ENCODE measurements around the gene CLEC20A. TPM values are rescaled to one million over a fixed set of nuclear protein-coding genes. Genes with fewer than 3 reads are reported as not detected.
"Not testable (repeated sequence)": the region's sequence is repeated elsewhere in the genome, so short reads cannot be mapped to it uniquely, and the experiment has no call there.

CLEC20A gene
- total RNA-seq, 1 donor from 2014 or later, result not detected

- no peak for DNase-seq (ENCODE audit: low spot score)
Measured at GRCh38 chr1:178529364-178530036, 32.7 kb upstream of the CLEC20A start.

- DNase-seq (ENCODE audit: low spot score), result no peak
Measured at GRCh38 chr1:178528953-178529335, 32.2 kb upstream of the CLEC20A start.

GRCh38 chr1:178528228-178528952 lies 31.6 kb upstream of the CLEC20A start:
- no peak for DNase-seq (ENCODE audit: low spot score)

GRCh38 chr1:178527117-178527516 lies 30.4 kb upstream of the CLEC20A start:
- DNase-seq (ENCODE audit: low spot score), result no peak

GRCh38 chr1:178521241-178521640 lies 24.5 kb upstream of the CLEC20A start:
- DNase-seq (ENCODE audit: low spot score), result no peak

GRCh38 chr1:178520803-178521202 lies 24.0 kb upstream of the CLEC20A start:
- no peak for DNase-seq (ENCODE audit: low spot score)

- peak; percentile 44 for DNase-seq (ENCODE audit: low spot score)
Measured at GRCh38 chr1:178518894-178519293, 22.1 kb upstream of the CLEC20A start.

- DNase-seq (ENCODE audit: low spot score), result no peak
Measured at GRCh38 chr1:178516110-178516509, 19.3 kb upstream of the CLEC20A start.

GRCh38 chr1:178513278-178513983 lies 16.7 kb upstream of the CLEC20A start:
- peak; percentile 75 for DNase-seq (ENCODE audit: low spot score)

GRCh38 chr1:178512566-178513277 lies 16.0 kb upstream of the CLEC20A start, which contains the start of gene TEX35:
TSS of gene TEX35 (plus strand) at chr1:178513109. CDS start at chr1:178513189, 80 bp downstream.
- no peak for DNase-seq (ENCODE audit: low spot score)

GRCh38 chr1:178510155-178510554 lies 13.4 kb upstream of the CLEC20A start:
- no peak for DNase-seq (ENCODE audit: low spot score)

GRCh38 chr1:178509414-178510007 lies 12.7 kb upstream of the CLEC20A start:
- DNase-seq (ENCODE audit: low spot score), result no peak

GRCh38 chr1:178506669-178507068 lies 9.9 kb upstream of the CLEC20A start:
- no peak for DNase-seq (ENCODE audit: low spot score)

GRCh38 chr1:178506177-178506576 lies 9.4 kb upstream of the CLEC20A start:
- no peak for DNase-seq (ENCODE audit: low spot score)

GRCh38 chr1:178504286-178504685 lies 7.5 kb upstream of the CLEC20A start:
- DNase-seq (ENCODE audit: low spot score), result no peak

GRCh38 chr1:178503849-178504248 lies 7.1 kb upstream of the CLEC20A start:
- DNase-seq (ENCODE audit: low spot score), result no peak

GRCh38 chr1:178503316-178503715 lies 6.6 kb upstream of the CLEC20A start:
- not testable (repeated sequence) for DNase-seq (ENCODE audit: low spot score)

GRCh38 chr1:178502856-178503255 lies 6.1 kb upstream of the CLEC20A start:
- no peak for DNase-seq (ENCODE audit: low spot score)

- no peak for DNase-seq (ENCODE audit: low spot score)
Measured at GRCh38 chr1:178502330-178502714, 5.6 kb upstream of the CLEC20A start.

- peak; percentile 57 for DNase-seq (ENCODE audit: low spot score)
Measured at GRCh38 chr1:178501705-178502329, 5.1 kb upstream of the CLEC20A start.
